SK-N-SH treated with all-trans-retinoic acid at 6 μM for 48 hours (cell line): ENCODE measurements around the gene NUB1.

ENCODE experiments used
- ATAC-seq: fragments of 200-7000 bp; cut with Tn5 transposase; 3 replicates; pipeline ENCODE4 v1.9.1; 2020; ENCODE audit warnings: mild to moderate bottlenecking, moderate library complexity
- ARNTL ChIP-seq: fragments of 450-650 bp; formaldehyde crosslinking; IDR thresholded peaks from 2 replicates; pipeline ENCODE4 v1.5.0; 2020; ENCODE audit warnings: low read depth, mild to moderate bottlenecking, moderate library complexity, borderline replicate concordance
- BACH2 ChIP-seq: fragments of 250-450 bp; sonication (Bioruptor Pico); IDR thresholded peaks from 2 replicates; pipeline ENCODE4 v1.9.0; 2021; ENCODE audit warnings: mild to moderate bottlenecking, borderline replicate concordance
- CREB5 ChIP-seq: fragments of 250-450 bp; sonication (Bioruptor Pico); IDR thresholded peaks from 2 replicates; pipeline ENCODE4 v1.5.1; 2020; ENCODE audit warnings: low read depth, mild to moderate bottlenecking, moderate library complexity
- CSDC2 ChIP-seq: fragments of 250-450 bp; sonication (Bioruptor Pico); IDR thresholded peaks from 2 replicates; pipeline ENCODE4 v1.5.0; 2020; ENCODE audit warnings: mild to moderate bottlenecking, moderate library complexity
- CSRNP3 ChIP-seq: fragments of 250-450 bp; sonication (Bioruptor Pico); IDR thresholded peaks from 2 replicates; pipeline ENCODE4 v1.5.1; 2021; ENCODE audit warnings: mild to moderate bottlenecking, moderate library complexity
- ESRRG ChIP-seq: fragments of 250-450 bp; sonication (Bioruptor Pico); IDR thresholded peaks from 2 replicates; pipeline ENCODE4 v1.6.1; 2021; ENCODE audit warnings: mild to moderate bottlenecking
- GLIS3 ChIP-seq: fragments of 250-450 bp; sonication (Bioruptor Pico); IDR thresholded peaks from 2 replicates; pipeline ENCODE4 v1.5.0; 2020; ENCODE audit warnings: mild to moderate bottlenecking, moderate library complexity
- ISL1 ChIP-seq: fragments of 250-450 bp; sonication (Bioruptor Pico); IDR thresholded peaks from 2 replicates; pipeline ENCODE4 v2.1.2; 2022; ENCODE audit warnings: mild to moderate bottlenecking, moderate library complexity
- OSR1 ChIP-seq: fragments of 250-450 bp; sonication (Bioruptor Pico); IDR thresholded peaks from 2 replicates; pipeline ENCODE4 v1.8.0; 2022; ENCODE audit warnings: moderate library complexity, mild to moderate bottlenecking, inconsistent platforms
- PATZ1 ChIP-seq: fragments of 250-450 bp; sonication (Bioruptor Pico); IDR thresholded peaks from 2 replicates; pipeline ENCODE4 v1.8.0; 2020; ENCODE audit warnings: mild to moderate bottlenecking, moderate library complexity, borderline replicate concordance
- POU6F1 ChIP-seq: fragments of 250-450 bp; sonication (Bioruptor Pico); IDR thresholded peaks from 2 replicates; pipeline ENCODE4 v1.8.0; 2021; ENCODE audit warnings: low read depth, mild to moderate bottlenecking, moderate library complexity, borderline replicate concordance
- PPARA ChIP-seq: fragments of 250-450 bp; sonication (Bioruptor Pico); IDR thresholded peaks from 2 replicates; pipeline ENCODE4 v1.5.0; 2020; ENCODE audit warnings: mild to moderate bottlenecking, borderline replicate concordance
- SNAI2 ChIP-seq: fragments of 250-450 bp; sonication (Bioruptor Pico); IDR thresholded peaks from 2 replicates; pipeline ENCODE4 v1.5.0; 2020; ENCODE audit warnings: mild to moderate bottlenecking, moderate library complexity
- TCF4 ChIP-seq: fragments of 250-450 bp; sonication (Bioruptor Pico); IDR thresholded peaks from 2 replicates; pipeline ENCODE4 v1.8.0; 2021; ENCODE audit warnings: mild to moderate bottlenecking, moderate library complexity, borderline replicate concordance
- TOX ChIP-seq: fragments of 250-450 bp; sonication (Bioruptor Pico); IDR thresholded peaks from 2 replicates; pipeline ENCODE4 v1.8.0; 2021; ENCODE audit warnings: mild to moderate bottlenecking, moderate library complexity, borderline replicate concordance
- TSHZ2 ChIP-seq: fragments of 250-450 bp; sonication (Bioruptor Pico); IDR thresholded peaks from 2 replicates; pipeline ENCODE4 v1.5.0; 2020; ENCODE audit warnings: mild to moderate bottlenecking, moderate library complexity
- ZC3H10 ChIP-seq: fragments of 250-450 bp; sonication (Bioruptor Pico); IDR thresholded peaks from 2 replicates; pipeline ENCODE4 v1.5.1; 2021; ENCODE audit warnings: mild to moderate bottlenecking, moderate library complexity
- ZFP3 ChIP-seq: fragments of 250-450 bp; sonication (Bioruptor Pico); IDR thresholded peaks from 2 replicates; pipeline ENCODE4 v1.5.0; 2020; ENCODE audit warnings: mild to moderate bottlenecking, moderate library complexity
- ZFP30 ChIP-seq: fragments of 450-650 bp; formaldehyde crosslinking; IDR thresholded peaks from 2 replicates; pipeline ENCODE4 v1.5.0; 2022; ENCODE audit warnings: mild to moderate bottlenecking, moderate library complexity
- ZNF565 ChIP-seq: fragments of 450-650 bp; formaldehyde crosslinking; conservative IDR thresholded peaks from 2 replicates; pipeline ENCODE4 v1.5.0; 2020; ENCODE audit warnings: low read depth, mild to moderate bottlenecking, moderate library complexity

Gene NUB1

GRCh38 chr7:151384352-151384697, 42.7 kb downstream of the NUB1 start:
- ATAC-seq: no peak
- no peak for TF ChIP-seq ARNTL
- TF ChIP-seq ISL1 (CRISPR knock-in tag): no peak
- no peak for TF ChIP-seq CREB5

- TF ChIP-seq TCF4 (no peak), TSHZ2 (CRISPR knock-in tag) (no peak), ESRRG (no peak), SNAI2 (CRISPR knock-in tag) (no peak), CREB5 (no peak)
- ATAC-seq: peak; percentile 4; the same call in 1 of the 3 replicates
Observed at GRCh38 chr7:151384776-151385625, 43.4 kb downstream of the NUB1 start.

DNA sequence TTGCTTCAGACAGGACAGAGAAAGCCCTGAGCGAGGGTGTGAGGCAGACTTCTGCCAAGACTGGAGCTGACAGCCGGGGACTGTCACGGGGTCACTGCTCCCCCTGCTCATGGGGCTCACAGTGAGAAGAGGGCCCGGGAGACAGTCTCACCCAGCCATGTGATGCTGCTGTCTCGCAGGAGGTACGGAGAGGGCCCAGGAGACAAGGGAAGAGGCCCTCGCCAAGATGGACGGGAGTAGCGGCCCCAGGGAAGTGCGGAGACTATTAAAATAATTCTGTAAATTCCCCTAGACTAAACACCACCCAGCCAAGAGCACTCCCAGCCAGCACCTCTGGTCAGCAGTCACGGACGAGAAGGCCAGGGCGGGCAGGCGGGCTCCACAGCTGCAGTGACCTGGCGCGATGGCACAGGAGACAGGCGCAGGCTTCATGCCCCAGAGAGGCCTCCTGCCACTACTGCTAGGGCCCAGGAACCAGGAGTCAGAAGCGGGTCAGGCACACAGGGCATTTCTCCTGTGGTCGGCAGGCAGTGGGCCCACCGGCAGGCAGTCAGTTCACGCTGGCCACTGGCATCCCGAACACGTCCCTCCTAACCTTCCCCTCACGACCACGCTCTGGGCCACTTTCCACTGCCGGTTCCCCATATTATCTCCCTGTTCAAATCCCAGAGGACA, 44.2 kb downstream of the NUB1 start:
- peak; percentile 7; the same call in 1 of the 3 replicates for ATAC-seq
- TF ChIP-seq GLIS3 (CRISPR knock-in tag): no peak
- TF ChIP-seq TSHZ2 (CRISPR knock-in tag): no peak
- no peak for TF ChIP-seq ZC3H10 (CRISPR knock-in tag)
- no peak for TF ChIP-seq ZFP30 (CRISPR knock-in tag)
- no peak for TF ChIP-seq CREB5
- TF ChIP-seq ZFP3 (CRISPR knock-in tag): no peak
- no peak for TF ChIP-seq ZNF565 (CRISPR knock-in tag)
- no peak for TF ChIP-seq ARNTL
- TF ChIP-seq CSRNP3 (CRISPR knock-in tag): no peak
- TF ChIP-seq SNAI2 (CRISPR knock-in tag): no peak
- TF ChIP-seq ESRRG: no peak
- no peak for TF ChIP-seq POU6F1 (CRISPR knock-in tag)
- no peak for TF ChIP-seq PPARA (CRISPR knock-in tag)
- no peak for TF ChIP-seq PATZ1
- no peak for TF ChIP-seq OSR1 (CRISPR knock-in tag)
- TF ChIP-seq CSDC2 (CRISPR knock-in tag): no peak
- TF ChIP-seq BACH2 (CRISPR knock-in tag): no peak
- no peak for TF ChIP-seq ISL1 (CRISPR knock-in tag)
- no peak for TF ChIP-seq TOX
- TF ChIP-seq TCF4: no peak
